Neural cell (in vitro differentiated cells): Measurements from ENCODE around the gene F11R. TPM values are rescaled to one million over a fixed set of nuclear protein-coding genes. Genes with fewer than 3 reads are reported as not detected.

Experiments used
- H2AFZ ChIP-seq: fragments of 200-600, 300-800 bp; sonication (generic), shearing (Covaris generic); 2 replicates; pipeline ENCODE4 v1.6.0; 2014; ENCODE audit warnings: low read depth, mild to moderate bottlenecking, antibody characterized with exemption, low read length, moderate library complexity
- H3F3A ChIP-seq: fragments of 200-600 bp; shearing (Covaris generic); 2 replicates; pipeline ENCODE4 v1.6.1; 2016; ENCODE audit warnings: mild to moderate bottlenecking, moderate library complexity, mixed read lengths, antibody characterized with exemption, low read length; ENCODE audit not compliant: insufficient read depth, poor library complexity, severe bottlenecking
- H3K27ac ChIP-seq: fragments of 200-600, 300-800 bp; sonication (generic), shearing (Covaris generic); 2 replicates; pipeline ENCODE4 v1.5.1; 2014; ENCODE audit warnings: mild to moderate bottlenecking, low read length, moderate library complexity
- H3K27me3 ChIP-seq: fragments of 300-800, 200-600 bp; sonication (generic), shearing (Covaris generic); 2 replicates; pipeline ENCODE4 v1.6.0; 2014; ENCODE audit warnings: mild to moderate bottlenecking, low read depth, low read length, moderate library complexity; ENCODE audit not compliant: insufficient read depth
- H3K36me3 ChIP-seq: fragments of 300-800, 200-600 bp; sonication (generic), shearing (Covaris generic); 2 replicates; pipeline ENCODE4 v1.5.1; 2014; ENCODE audit warnings: mild to moderate bottlenecking, antibody characterized with exemption, low read length, moderate library complexity; ENCODE audit not compliant: insufficient read depth
- H3K4me2 ChIP-seq: fragments of 300-800, 200-600 bp; sonication (generic), shearing (Covaris generic); 2 replicates; pipeline ENCODE4 v1.6.0; 2014; ENCODE audit warnings: mild to moderate bottlenecking, low read length
- H3K4me3 ChIP-seq: fragments of 300-800, 200-600 bp; sonication (generic), shearing (Covaris generic); 2 replicates; pipeline ENCODE4 v1.5.1; 2014; ENCODE audit warnings: mild to moderate bottlenecking, low read length, moderate library complexity
- H3K79me2 ChIP-seq: fragments of 200-600 bp; shearing (Covaris generic); replicated peaks from 2 replicates; pipeline ENCODE4 v1.6.0; 2014; ENCODE audit warnings: mild to moderate bottlenecking, low read length, moderate library complexity; ENCODE audit not compliant: insufficient read depth
- H3K9ac ChIP-seq: fragments of 300-800, 200-600 bp; sonication (generic), shearing (Covaris generic); 2 replicates; pipeline ENCODE4 v1.6.1; 2016; ENCODE audit warnings: mild to moderate bottlenecking, low read length, mixed read lengths
- H3K9me2 ChIP-seq: fragments of 200-600 bp; shearing (Covaris generic); 2 replicates; pipeline ENCODE4 v1.6.1; 2016; ENCODE audit warnings: mild to moderate bottlenecking, low read length, mixed read lengths; ENCODE audit not compliant: insufficient read depth
- H3K9me3 ChIP-seq: fragments of 200-600, 300-800 bp; sonication (generic), shearing (Covaris generic); 2 replicates; pipeline ENCODE4 v1.6.1; 2016; ENCODE audit warnings: mild to moderate bottlenecking, mixed run types, low read length, moderate library complexity, mixed read lengths
- H4K20me1 ChIP-seq: fragments of 200-600 bp; shearing (Covaris generic); 2 replicates; pipeline ENCODE4 v1.6.1; 2016; ENCODE audit warnings: mild to moderate bottlenecking, mixed run types; ENCODE audit not compliant: insufficient read depth
- EP300 ChIP-seq: fragments of 450-650 bp; conservative IDR thresholded peaks from 2 replicates; pipeline ENCODE4 v1.6.1; 2014; ENCODE audit warnings: antibody characterized with exemption, mild to moderate bottlenecking, moderate library complexity; ENCODE audit not compliant: poor library complexity, severe bottlenecking
- EZH2 ChIP-seq: fragments of 200-600, 300-800 bp; shearing (Covaris generic), sonication (generic); IDR thresholded peaks from 2 replicates; pipeline ENCODE4 v1.6.1; 2014; ENCODE audit warnings: antibody characterized with exemption, low read length, borderline replicate concordance, mild to moderate bottlenecking; ENCODE audit not compliant: insufficient read depth, poor library complexity, severe bottlenecking
- MXI1 ChIP-seq: fragments of 450-650 bp; conservative IDR thresholded peaks from 2 replicates; pipeline ENCODE4 v1.6.1; 2014; ENCODE audit warnings: antibody characterized with exemption, mild to moderate bottlenecking; ENCODE audit not compliant: poor library complexity, severe bottlenecking
- POLR2AphosphoS5 ChIP-seq: IDR thresholded peaks from 2 replicates; pipeline ENCODE4 v1.6.1; 2012
- RAD21 ChIP-seq: fragments of 450-650 bp; conservative IDR thresholded peaks from 2 replicates; pipeline ENCODE4 v1.6.1; 2014; ENCODE audit warnings: antibody characterized with exemption, mild to moderate bottlenecking, moderate library complexity
- SMC3 ChIP-seq: fragments of 450-650 bp; conservative IDR thresholded peaks from 2 replicates; pipeline ENCODE4 v1.6.1; 2014; ENCODE audit warnings: antibody characterized with exemption, mild to moderate bottlenecking, moderate library complexity; ENCODE audit not compliant: poor library complexity
- TAF1 ChIP-seq: IDR thresholded peaks from 2 replicates; pipeline ENCODE4 v1.6.1; 2012; ENCODE audit warnings: low read depth
- polyA plus RNA-seq: library from polyadenylated mRNA; depleted of rRNA; stranded (reverse); fragments of >200 nt; gene quantifications from 2 replicates; pipeline ENCODE4 v1.2.3, GENCODE V29; 2014
- TF ChIP-seq, protein P1 (sequence below): fragments of 450-650 bp; IDR thresholded peaks from 2 replicates; pipeline ENCODE4 v1.5.1; 2014; ENCODE audit warnings: antibody characterized with exemption, mild to moderate bottlenecking, moderate library complexity; ENCODE audit not compliant: poor library complexity, severe bottlenecking
- TF ChIP-seq, protein P2 (sequence below): IDR thresholded peaks from 2 replicates; pipeline ENCODE4 v1.6.1; 2012; ENCODE audit warnings: borderline replicate concordance

F11R gene
- polyA plus RNA-seq, 1 donor from 2014 or later = 7.3 TPM

DNA sequence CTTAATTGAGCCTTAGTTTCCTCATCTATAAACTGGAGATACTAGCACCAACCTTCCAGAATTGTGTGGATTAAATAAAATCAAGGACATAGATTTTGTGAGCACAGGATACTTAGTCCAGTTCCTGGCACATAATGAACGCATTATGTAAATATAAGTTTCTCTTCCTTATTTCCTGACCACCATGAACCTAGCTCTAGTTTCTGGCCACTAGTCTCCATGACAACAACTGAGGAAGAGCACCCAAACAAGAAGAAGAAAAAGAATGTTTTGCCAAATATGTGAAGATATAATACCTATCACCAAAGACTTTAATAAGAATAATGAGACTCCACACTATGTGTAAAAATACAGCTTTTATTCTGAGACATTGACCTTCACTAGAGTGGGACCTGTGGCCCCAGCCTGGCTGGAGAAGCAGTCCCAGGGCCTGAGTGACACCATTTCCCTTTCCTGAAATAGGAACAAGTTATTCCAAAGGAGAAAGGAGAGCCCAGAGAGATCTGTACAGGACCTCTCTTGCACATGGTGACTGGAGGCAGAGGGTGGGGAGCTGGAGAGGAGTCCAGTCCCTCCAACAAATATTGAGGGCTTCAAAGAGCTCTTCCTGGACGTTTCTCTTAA is 25.8 kb upstream of the F11R start:
- Histone ChIP-seq H3K27ac (peak overlapping the region; percentile 95), H3K9ac (peak overlapping the region; percentile 98), H3K79me2 (peaks cover 22% of the 10 kb centered on the region), H3K36me3 (peaks cover 7% of the 10 kb centered on the region), H3F3A (peaks cover 3% of the 10 kb centered on the region), H3K4me3 (peak overlapping the region; percentile 91), H2AFZ (peak overlapping the region; percentile 76), H3K27me3 (no peaks in the 10 kb centered on the region), H3K4me2 (peak overlapping the region; percentile 45), H3K9me2 (no peaks in the 10 kb centered on the region), H3K9me3 (peaks cover 12% of the 10 kb centered on the region), H4K20me1 (no peaks in the 10 kb centered on the region)
- TF ChIP-seq SMC3 = no peak
- TF ChIP-seq, protein P1, sequence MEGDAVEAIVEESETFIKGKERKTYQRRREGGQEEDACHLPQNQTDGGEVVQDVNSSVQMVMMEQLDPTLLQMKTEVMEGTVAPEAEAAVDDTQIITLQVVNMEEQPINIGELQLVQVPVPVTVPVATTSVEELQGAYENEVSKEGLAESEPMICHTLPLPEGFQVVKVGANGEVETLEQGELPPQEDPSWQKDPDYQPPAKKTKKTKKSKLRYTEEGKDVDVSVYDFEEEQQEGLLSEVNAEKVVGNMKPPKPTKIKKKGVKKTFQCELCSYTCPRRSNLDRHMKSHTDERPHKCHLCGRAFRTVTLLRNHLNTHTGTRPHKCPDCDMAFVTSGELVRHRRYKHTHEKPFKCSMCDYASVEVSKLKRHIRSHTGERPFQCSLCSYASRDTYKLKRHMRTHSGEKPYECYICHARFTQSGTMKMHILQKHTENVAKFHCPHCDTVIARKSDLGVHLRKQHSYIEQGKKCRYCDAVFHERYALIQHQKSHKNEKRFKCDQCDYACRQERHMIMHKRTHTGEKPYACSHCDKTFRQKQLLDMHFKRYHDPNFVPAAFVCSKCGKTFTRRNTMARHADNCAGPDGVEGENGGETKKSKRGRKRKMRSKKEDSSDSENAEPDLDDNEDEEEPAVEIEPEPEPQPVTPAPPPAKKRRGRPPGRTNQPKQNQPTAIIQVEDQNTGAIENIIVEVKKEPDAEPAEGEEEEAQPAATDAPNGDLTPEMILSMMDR = no peak
- TF ChIP-seq MXI1 = no peak
- no peak for TF ChIP-seq EP300
- no peak for TF ChIP-seq EZH2

DNA sequence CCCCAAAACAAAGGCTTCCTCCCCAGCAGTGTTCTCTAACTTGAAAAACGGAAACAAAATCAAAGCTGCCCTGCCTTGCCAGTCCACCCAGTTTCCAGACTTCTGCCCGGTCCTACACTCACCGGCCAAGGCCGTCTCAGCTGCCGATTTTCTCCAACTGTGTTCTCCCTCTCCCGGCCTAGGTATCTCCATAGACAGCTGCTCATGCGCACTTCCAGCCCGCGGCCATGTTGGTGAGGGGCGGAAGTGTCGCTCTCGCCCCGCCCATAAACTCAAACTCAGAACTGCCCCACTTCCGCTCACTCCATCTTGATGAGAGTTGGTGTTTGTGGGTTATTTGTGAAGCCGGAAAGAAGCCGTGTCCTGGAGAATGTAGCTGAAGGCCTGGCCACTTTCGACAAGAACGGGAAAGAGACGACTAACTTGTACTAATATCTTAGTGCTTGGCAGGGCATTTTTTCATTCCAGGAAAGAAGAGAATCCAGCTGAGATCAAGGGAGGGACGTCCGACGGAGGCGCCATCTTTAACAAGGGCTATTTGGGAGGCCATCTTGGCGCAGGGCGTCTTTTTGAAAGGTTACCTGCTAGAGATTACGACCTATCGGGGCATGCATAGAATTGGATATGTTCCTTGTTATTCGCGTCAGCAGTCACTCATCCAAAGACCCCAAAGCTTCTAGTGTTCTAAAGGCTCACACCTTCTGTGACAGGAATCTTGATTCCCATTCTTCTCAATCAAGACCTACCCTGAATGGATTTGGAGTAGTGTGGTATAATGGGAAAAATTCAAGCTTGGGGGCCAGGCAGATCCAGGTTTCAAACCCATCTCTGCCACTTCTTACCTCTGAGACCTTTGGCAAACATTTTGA is 25.0 kb upstream of the F11R start, which contains the start of gene USF1:
USF1 (minus strand) TSS at position 242 of the 869 bp plus-strand sequence. CDS start 2,702 bp downstream, outside the sequence.
- peaks cover 7% of the 10 kb centered on the region for H3K36me3 ChIP-seq

More for the DNA sequence above, 25.0 kb upstream of the F11R start, which contains the start of gene USF1:
- Histone ChIP-seq H3K4me2 (peak within 1 kb of the TSS; percentile 97), H3K9me3 (peaks cover 12% of the 10 kb centered on the region), H2AFZ (peak within 1 kb of the TSS; percentile 76), H3K79me2 (peaks cover 22% of the 10 kb centered on the region), H3K9ac (peak within 1 kb of the TSS; percentile 98), H3K4me3 (peak within 1 kb of the TSS; percentile 91), H3K9me2 (no peaks in the 10 kb centered on the region), H3F3A (peaks cover 3% of the 10 kb centered on the region), H3K27ac (peak within 1 kb of the TSS; percentile 95), H4K20me1 (no peaks in the 10 kb centered on the region), H3K27me3 (no peaks in the 10 kb centered on the region)
- TF ChIP-seq TAF1 (peak; percentile 99), EP300 (peak; percentile 78), RAD21 (no peak), EZH2 (no peak), MXI1 (peak; percentile 61), POLR2AphosphoS5 (peak; percentile 97)
- TF ChIP-seq, protein P2, sequence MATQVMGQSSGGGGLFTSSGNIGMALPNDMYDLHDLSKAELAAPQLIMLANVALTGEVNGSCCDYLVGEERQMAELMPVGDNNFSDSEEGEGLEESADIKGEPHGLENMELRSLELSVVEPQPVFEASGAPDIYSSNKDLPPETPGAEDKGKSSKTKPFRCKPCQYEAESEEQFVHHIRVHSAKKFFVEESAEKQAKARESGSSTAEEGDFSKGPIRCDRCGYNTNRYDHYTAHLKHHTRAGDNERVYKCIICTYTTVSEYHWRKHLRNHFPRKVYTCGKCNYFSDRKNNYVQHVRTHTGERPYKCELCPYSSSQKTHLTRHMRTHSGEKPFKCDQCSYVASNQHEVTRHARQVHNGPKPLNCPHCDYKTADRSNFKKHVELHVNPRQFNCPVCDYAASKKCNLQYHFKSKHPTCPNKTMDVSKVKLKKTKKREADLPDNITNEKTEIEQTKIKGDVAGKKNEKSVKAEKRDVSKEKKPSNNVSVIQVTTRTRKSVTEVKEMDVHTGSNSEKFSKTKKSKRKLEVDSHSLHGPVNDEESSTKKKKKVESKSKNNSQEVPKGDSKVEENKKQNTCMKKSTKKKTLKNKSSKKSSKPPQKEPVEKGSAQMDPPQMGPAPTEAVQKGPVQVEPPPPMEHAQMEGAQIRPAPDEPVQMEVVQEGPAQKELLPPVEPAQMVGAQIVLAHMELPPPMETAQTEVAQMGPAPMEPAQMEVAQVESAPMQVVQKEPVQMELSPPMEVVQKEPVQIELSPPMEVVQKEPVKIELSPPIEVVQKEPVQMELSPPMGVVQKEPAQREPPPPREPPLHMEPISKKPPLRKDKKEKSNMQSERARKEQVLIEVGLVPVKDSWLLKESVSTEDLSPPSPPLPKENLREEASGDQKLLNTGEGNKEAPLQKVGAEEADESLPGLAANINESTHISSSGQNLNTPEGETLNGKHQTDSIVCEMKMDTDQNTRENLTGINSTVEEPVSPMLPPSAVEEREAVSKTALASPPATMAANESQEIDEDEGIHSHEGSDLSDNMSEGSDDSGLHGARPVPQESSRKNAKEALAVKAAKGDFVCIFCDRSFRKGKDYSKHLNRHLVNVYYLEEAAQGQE = peak; percentile 98
